ENCODE measurements around the gene SYNGR2.
"Not testable (repeated sequence)": the region's sequence is repeated elsewhere in the genome, so short reads cannot be mapped to it uniquely, and the experiment has no call there.

The SYNGR2 gene

GRCh38 chr17:78130090-78130436, 38.3 kb upstream of the SYNGR2 start:
- DNase-seq (ENCODE audit: low read depth), result no peak

- peak; percentile 51 for DNase-seq (ENCODE audit: low read depth)
Observed at GRCh38 chr17:78130437-78131101, 37.8 kb upstream of the SYNGR2 start, which contains the start of gene TMC8. TMC8 (plus strand) TSS chr17:78130771; CDS start chr17:78131589, 818 bp downstream.

- peak; percentile 45 for DNase-seq (ENCODE audit: low read depth)
Observed at GRCh38 chr17:78131172-78132083, 37.0 kb upstream of the SYNGR2 start.

GRCh38 chr17:78132084-78132676, 36.2 kb upstream of the SYNGR2 start:
- DNase-seq (ENCODE audit: low read depth), result peak; percentile 59

- no peak for DNase-seq (ENCODE audit: low read depth)
Observed at GRCh38 chr17:78132767-78133178, 35.6 kb upstream of the SYNGR2 start.

GRCh38 chr17:78133179-78133951, 35.0 kb upstream of the SYNGR2 start:
- DNase-seq (ENCODE audit: low read depth), result no peak

GRCh38 chr17:78133971-78134898, 34.1 kb upstream of the SYNGR2 start:
- peak; percentile 61 for DNase-seq (ENCODE audit: low read depth)

GRCh38 chr17:78134899-78135385, 33.4 kb upstream of the SYNGR2 start:
- DNase-seq (ENCODE audit: low read depth), result no peak

- no peak for DNase-seq (ENCODE audit: low read depth)
Observed at GRCh38 chr17:78135858-78136500, 32.4 kb upstream of the SYNGR2 start.

GRCh38 chr17:78137392-78138203, 30.8 kb upstream of the SYNGR2 start:
- DNase-seq (ENCODE audit: low read depth), result no peak

- no peak for DNase-seq (ENCODE audit: low read depth)
Observed at GRCh38 chr17:78138204-78139060, 29.9 kb upstream of the SYNGR2 start.

- not testable (repeated sequence) for DNase-seq (ENCODE audit: low read depth)
Observed at GRCh38 chr17:78139861-78140168, 28.6 kb upstream of the SYNGR2 start.

- peak; percentile 86 for DNase-seq (ENCODE audit: low read depth)
Observed at GRCh38 chr17:78140169-78141051, 28.0 kb upstream of the SYNGR2 start.

- no peak for DNase-seq (ENCODE audit: low read depth)
Observed at GRCh38 chr17:78141437-78142118, 26.8 kb upstream of the SYNGR2 start.

GRCh38 chr17:78142119-78142861, 26.1 kb upstream of the SYNGR2 start:
- DNase-seq (ENCODE audit: low read depth), result no peak

Measured in activated T-helper 9 cell treated with anti-CD3 and anti-CD28 coated beads, Interleukin-2, amount 50 U/mL, for 16 hours (primary cell).